Osteocyte (in vitro differentiated cells): ENCODE results near the gene NHEJ1. TPM values are rescaled to one million over a fixed set of nuclear protein-coding genes. Genes with fewer than 3 reads are reported as not detected.

Experiments used
- DNase-seq: peaks from one replicate; pipeline ENCODE4 v3.0.0; 2021; ENCODE audit warnings: mixed read lengths; ENCODE audit not compliant: unreplicated experiment; ENCODE audit errors: extremely low spot score
- H3K27ac Mint-ChIP-seq: one replicate; pipeline ENCODE4 v1.8.0; 2021; ENCODE audit warnings: mild to moderate bottlenecking, mixed read lengths; ENCODE audit not compliant: unreplicated experiment
- H3K27me3 Mint-ChIP-seq: one replicate; pipeline ENCODE4 v1.8.0; 2021; ENCODE audit warnings: mixed read lengths; ENCODE audit not compliant: unreplicated experiment
- H3K36me3 Mint-ChIP-seq: one replicate; pipeline ENCODE4 v1.8.0; 2021; ENCODE audit warnings: mixed read lengths; ENCODE audit not compliant: unreplicated experiment
- H3K4me1 Mint-ChIP-seq: one replicate; pipeline ENCODE4 v1.8.0; 2021; ENCODE audit warnings: mixed read lengths; ENCODE audit not compliant: unreplicated experiment
- H3K4me3 Mint-ChIP-seq: one replicate; pipeline ENCODE4 v1.8.0; 2021; ENCODE audit warnings: mild to moderate bottlenecking, moderate library complexity, mixed read lengths; ENCODE audit not compliant: unreplicated experiment
- H3K9me3 Mint-ChIP-seq: one replicate; pipeline ENCODE4 v1.8.0; 2021; ENCODE audit warnings: mixed read lengths; ENCODE audit not compliant: unreplicated experiment
- CTCF ChIP-seq: fragments of 200-600 bp; sonication (generic); IDR thresholded peaks from 2 replicates; pipeline ENCODE4 v1.5.0; 2021; ENCODE audit warnings: antibody characterized with exemption, mild to moderate bottlenecking, moderate library complexity
- total RNA-seq: library from RNA; stranded (reverse); gene quantifications from 2 replicates; pipeline ENCODE4 v1.2.1, GENCODE V29; 2021

NHEJ1 gene
- total RNA-seq, 1 donor from 2014 or later, result 19.3 TPM

- Mint-ChIP-seq H3K9me3 (no peaks in the 10 kb centered on the region), H3K4me3 (no peak overlapping the region), H3K27me3 (peaks cover 79% of the 10 kb centered on the region), H3K36me3 (no peaks in the 10 kb centered on the region), H3K27ac (no peak overlapping the region), H3K4me1 (peaks cover 5% of the 10 kb centered on the region)
- no peak for DNase-seq
- TF ChIP-seq CTCF, result no peak
Measured at GRCh38 chr2:219037783-219038499, 122.7 kb downstream of the NHEJ1 start.

GRCh38 chr2:219035942-219036341 is 124.7 kb downstream of the NHEJ1 start:
- no peaks in the 10 kb centered on the region for H3K9me3 Mint-ChIP-seq
- peaks cover 73% of the 10 kb centered on the region for H3K27me3 Mint-ChIP-seq
- TF ChIP-seq CTCF, result no peak
- H3K27ac Mint-ChIP-seq, result no peak overlapping the region
- H3K4me3 Mint-ChIP-seq, result no peak overlapping the region
- no peaks in the 10 kb centered on the region for H3K36me3 Mint-ChIP-seq
- H3K4me1 Mint-ChIP-seq, result peaks cover under 1% of the 10 kb centered on the region
- no peak for DNase-seq

GRCh38 chr2:219034823-219035222 is 125.8 kb downstream of the NHEJ1 start:
- peaks cover 63% of the 10 kb centered on the region for H3K27me3 Mint-ChIP-seq
- no peaks in the 10 kb centered on the region for H3K36me3 Mint-ChIP-seq

GRCh38 chr2:219032051-219032745 is 128.4 kb downstream of the NHEJ1 start:
- H3K9me3 Mint-ChIP-seq, result no peaks in the 10 kb centered on the region
- no peaks in the 10 kb centered on the region for H3K4me1 Mint-ChIP-seq
- no peak overlapping the region for H3K4me3 Mint-ChIP-seq
- no peak overlapping the region for H3K27ac Mint-ChIP-seq
- TF ChIP-seq CTCF, result no peak
- peaks cover 49% of the 10 kb centered on the region for H3K27me3 Mint-ChIP-seq
- no peak for DNase-seq
- no peaks in the 10 kb centered on the region for H3K36me3 Mint-ChIP-seq

More at GRCh38 chr2:219034823-219035222, 125.8 kb downstream of the NHEJ1 start:
- no peak for TF ChIP-seq CTCF
- H3K4me1 Mint-ChIP-seq, result no peaks in the 10 kb centered on the region
- no peak overlapping the region for H3K4me3 Mint-ChIP-seq
- H3K9me3 Mint-ChIP-seq, result no peaks in the 10 kb centered on the region
- no peak for DNase-seq
- H3K27ac Mint-ChIP-seq, result no peak overlapping the region

- Mint-ChIP-seq H3K36me3 (no peaks in the 10 kb centered on the region), H3K27ac (no peak overlapping the region), H3K27me3 (peaks cover 48% of the 10 kb centered on the region), H3K9me3 (no peaks in the 10 kb centered on the region), H3K4me1 (no peaks in the 10 kb centered on the region), H3K4me3 (no peak overlapping the region)
- no peak for DNase-seq
- no peak for TF ChIP-seq CTCF
Measured at GRCh38 chr2:219031005-219031738, 129.4 kb downstream of the NHEJ1 start.
